HCT116 (cell line): ENCODE results near the gene LZTR1. TPM values are rescaled to one million over a fixed set of nuclear protein-coding genes. Genes with fewer than 3 reads are reported as not detected.

Experiments used
- ATAC-seq: fragments of 200-7000 bp; cut with Tn5 transposase; 2 replicates; pipeline ENCODE4 v1.9.1; 2020; ENCODE audit warnings: mild to moderate bottlenecking, moderate library complexity
- BruUV-seq: library from RNA; stranded (reverse); fragments of 400-500 nt; replicated peaks from 2 replicates; lab custom pipeline; 2021; lab: Mats Ljungman, UMichigan
- CTCF ChIA-PET: fragments of 300-600 bp; sonication (Branson Sonifier 250); formaldehyde crosslinking; loops from one replicate; lab custom pipeline; 2021; ENCODE audit warnings: antibody characterized with exemption; lab: Charles Lee
- POLR2A ChIA-PET: fragments of 300-600, 350-600 bp; sonication (Branson Sonifier 250); formaldehyde crosslinking; loops from one replicate; lab custom pipeline; 2021; ENCODE audit warnings: antibody characterized with exemption; lab: Charles Lee
- RAD21 ChIA-PET, 2 experiments: fragments of 300-600 bp; sonication (Branson Sonifier 250); formaldehyde crosslinking; loops; one replicate each; lab custom pipeline; 2023; ENCODE audit warnings: low total read pairs in 2 of 2; ENCODE audit not compliant: uncharacterized antibody in 2 of 2, unreplicated experiment in 2 of 2, low non-redundant PET in 1 of 2; lab: Charles Lee
- DNase-seq: peaks from one replicate; pipeline ENCODE4 v3.0.0-alpha.2; 2010; ENCODE audit warnings: low read depth, low spot score
- H2AFZ ChIP-seq: fragments of 200-600 bp; shearing (Covaris generic), sonication (generic); 2 replicates; pipeline ENCODE4 v1.6.1; 2017; ENCODE audit warnings: low read depth, mixed run types, mixed read lengths, antibody characterized with exemption, low read length; ENCODE audit not compliant: poor library complexity, severe bottlenecking
- H3K27ac ChIP-seq: 2 replicates; pipeline ENCODE4 v1.5.1; 2012; ENCODE audit warnings: low read depth, low read length
- H3K27me3 ChIP-seq: fragments of 200-600 bp; sonication (generic); 2 replicates; pipeline ENCODE4 v1.6.1; 2016; ENCODE audit warnings: mixed run types, low read length, mixed read lengths; ENCODE audit not compliant: insufficient read depth
- H3K36me3 ChIP-seq, 2 experiments: fragments of 200-500 bp in 1 of 2; fragments of 200-600 bp in 1 of 2; sonication (Bioruptor generic) in 1 of 2; sonication (generic) in 1 of 2; 2 replicates each; pipeline versions ENCODE4 v1.5.1 to v1.6.1; 2014 to 2016; ENCODE audit warnings: low read length in 2 of 2, inconsistent platforms in 1 of 2, mixed read lengths in 1 of 2, mixed run types in 1 of 2; ENCODE audit not compliant: insufficient read depth in 2 of 2, control insufficient read depth in 1 of 2
- H3K4me1 ChIP-seq, 2 experiments: fragments of 200-600 bp in 1 of 2; sonication (generic) in 1 of 2; 2 replicates each; pipeline versions ENCODE4 v1.5.1 to v1.6.1; 2012 to 2017; ENCODE audit warnings: low read length in 2 of 2, inconsistent platforms in 1 of 2, mild to moderate bottlenecking in 1 of 2, mixed read lengths in 1 of 2, mixed run types in 1 of 2, moderate library complexity in 1 of 2; ENCODE audit not compliant: insufficient read depth in 2 of 2, control insufficient read depth in 1 of 2
- H3K4me2 ChIP-seq: fragments of 200-600 bp; sonication (generic); 2 replicates; pipeline ENCODE4 v1.6.1; 2017; ENCODE audit warnings: mixed run types, low read length, mixed read lengths
- H3K4me3 ChIP-seq, 2 experiments: fragments of 200-600 bp in 1 of 2; sonication (generic) in 1 of 2; replicated peaks in 1 of 2; 2 replicates each; pipeline ENCODE4 v1.5.1; 2011 to 2016; ENCODE audit warnings: low read length in 2 of 2, control low read depth in 1 of 2, low read depth in 1 of 2, mild to moderate bottlenecking in 1 of 2, mixed read lengths in 1 of 2, mixed run types in 1 of 2
- H3K79me2 ChIP-seq: fragments of 200-600 bp; sonication (generic); 2 replicates; pipeline ENCODE4 v1.6.1; 2017; ENCODE audit warnings: mild to moderate bottlenecking, mixed run types, low read length, moderate library complexity, mixed read lengths; ENCODE audit not compliant: insufficient read depth
- H3K9ac ChIP-seq: fragments of 200-600 bp; sonication (generic); 2 replicates; pipeline ENCODE4 v1.6.1; 2016; ENCODE audit warnings: low read length, mixed read lengths
- H3K9me2 ChIP-seq: fragments of 200-600 bp; sonication (generic), shearing (Covaris generic); 2 replicates; pipeline ENCODE4 v1.6.1; 2017; ENCODE audit warnings: mixed run types, mild to moderate bottlenecking, moderate library complexity; ENCODE audit not compliant: insufficient read depth
- H3K9me3 ChIP-seq, 2 experiments: fragments of 200-500 bp in 1 of 2; fragments of 200-600 bp in 1 of 2; sonication (Bioruptor generic) in 1 of 2; sonication (generic) in 1 of 2; 2 replicates each; pipeline ENCODE4 v1.6.1; 2014 to 2017; ENCODE audit warnings: low read length in 2 of 2, mixed read lengths in 2 of 2, inconsistent platforms in 1 of 2, low read depth in 1 of 2, mild to moderate bottlenecking in 1 of 2, mixed run types in 1 of 2, moderate library complexity in 1 of 2; ENCODE audit not compliant: control insufficient read depth in 1 of 2, insufficient read depth in 1 of 2
- H4K20me1 ChIP-seq: fragments of 200-600 bp; sonication (generic), shearing (Covaris generic); 2 replicates; pipeline ENCODE4 v1.6.1; 2017; ENCODE audit warnings: mixed run types, mild to moderate bottlenecking, moderate library complexity; ENCODE audit not compliant: insufficient read depth
- RAD21 ChIP-seq: IDR thresholded peaks from 2 replicates; pipeline ENCODE4 v1.6.1; 2012; ENCODE audit warnings: low read depth, mild to moderate bottlenecking
- intact Hi-C: fragments of 100-400 bp; cut with micrococcal nuclease; formaldehyde crosslinking; loops from 2 replicates; pipeline ENCODE4 v1.10.0; 2022
- total RNA-seq: library from RNA; stranded (reverse); gene quantifications from one replicate; pipeline ENCODE4 v1.2.1, GENCODE V29; 2021; ENCODE audit not compliant: unreplicated experiment
- TF ChIP-seq, protein P1 (sequence below): IDR thresholded peaks from 2 replicates; pipeline ENCODE4 v1.6.1; 2012; ENCODE audit warnings: low read depth
- TF ChIP-seq, protein P2 (sequence below), 3 experiments: fragments of 200-600 bp in 1 of 3; sonication (generic) in 1 of 3; IDR thresholded peaks in 2 of 3; conservative IDR thresholded peaks in 1 of 3; 2 replicates each; pipeline ENCODE4 v1.5.1; 2012 to 2017; ENCODE audit warnings: low read depth in 2 of 3, low read length in 2 of 3, antibody characterized with exemption in 1 of 3, borderline replicate concordance in 1 of 3, control low read depth in 1 of 3, mild to moderate bottlenecking in 1 of 3, mixed read lengths in 1 of 3, mixed run types in 1 of 3, moderate library complexity in 1 of 3; ENCODE audit not compliant: insufficient read depth in 1 of 3

The LZTR1 gene
- total RNA-seq, 1 experiment from 2014 or later, result 56.5 TPM

DNA sequence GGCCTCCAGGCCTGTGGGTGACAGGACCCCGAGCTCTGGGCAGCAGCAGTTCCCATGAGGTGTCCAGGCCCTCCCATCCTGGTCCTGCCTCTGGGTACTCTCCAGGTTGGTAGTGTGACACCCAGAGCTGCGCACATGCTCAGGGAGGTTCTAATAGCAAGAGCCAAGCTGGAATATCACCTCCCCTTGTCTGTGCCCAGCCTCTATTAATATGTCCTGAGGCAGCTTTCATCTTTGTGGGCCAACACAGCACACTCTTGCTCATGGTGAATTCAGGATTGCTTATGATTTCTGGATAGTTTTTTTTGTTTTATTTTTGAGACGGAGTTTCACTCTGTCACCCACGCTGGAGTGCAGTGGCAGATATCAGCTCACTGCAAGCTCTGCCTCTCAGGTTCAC, 36.2 kb downstream of the LZTR1 start:
- H3K4me2 ChIP-seq, result no peak overlapping the region
- ATAC-seq, result no peak
- TF ChIP-seq, protein P1, sequence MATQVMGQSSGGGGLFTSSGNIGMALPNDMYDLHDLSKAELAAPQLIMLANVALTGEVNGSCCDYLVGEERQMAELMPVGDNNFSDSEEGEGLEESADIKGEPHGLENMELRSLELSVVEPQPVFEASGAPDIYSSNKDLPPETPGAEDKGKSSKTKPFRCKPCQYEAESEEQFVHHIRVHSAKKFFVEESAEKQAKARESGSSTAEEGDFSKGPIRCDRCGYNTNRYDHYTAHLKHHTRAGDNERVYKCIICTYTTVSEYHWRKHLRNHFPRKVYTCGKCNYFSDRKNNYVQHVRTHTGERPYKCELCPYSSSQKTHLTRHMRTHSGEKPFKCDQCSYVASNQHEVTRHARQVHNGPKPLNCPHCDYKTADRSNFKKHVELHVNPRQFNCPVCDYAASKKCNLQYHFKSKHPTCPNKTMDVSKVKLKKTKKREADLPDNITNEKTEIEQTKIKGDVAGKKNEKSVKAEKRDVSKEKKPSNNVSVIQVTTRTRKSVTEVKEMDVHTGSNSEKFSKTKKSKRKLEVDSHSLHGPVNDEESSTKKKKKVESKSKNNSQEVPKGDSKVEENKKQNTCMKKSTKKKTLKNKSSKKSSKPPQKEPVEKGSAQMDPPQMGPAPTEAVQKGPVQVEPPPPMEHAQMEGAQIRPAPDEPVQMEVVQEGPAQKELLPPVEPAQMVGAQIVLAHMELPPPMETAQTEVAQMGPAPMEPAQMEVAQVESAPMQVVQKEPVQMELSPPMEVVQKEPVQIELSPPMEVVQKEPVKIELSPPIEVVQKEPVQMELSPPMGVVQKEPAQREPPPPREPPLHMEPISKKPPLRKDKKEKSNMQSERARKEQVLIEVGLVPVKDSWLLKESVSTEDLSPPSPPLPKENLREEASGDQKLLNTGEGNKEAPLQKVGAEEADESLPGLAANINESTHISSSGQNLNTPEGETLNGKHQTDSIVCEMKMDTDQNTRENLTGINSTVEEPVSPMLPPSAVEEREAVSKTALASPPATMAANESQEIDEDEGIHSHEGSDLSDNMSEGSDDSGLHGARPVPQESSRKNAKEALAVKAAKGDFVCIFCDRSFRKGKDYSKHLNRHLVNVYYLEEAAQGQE, result no peak
- H3K9ac ChIP-seq, result no peak overlapping the region
- no peak overlapping the region for H2AFZ ChIP-seq
- no peak overlapping the region for H3K27ac ChIP-seq
- intact Hi-C loops, result no loop called here
- no peak for DNase-seq
- H3K27me3 ChIP-seq, result no peaks in the 10 kb centered on the region
- H4K20me1 ChIP-seq, result no peaks in the 10 kb centered on the region
- H3K9me2 ChIP-seq, result no peaks in the 10 kb centered on the region
- CTCF ChIA-PET, result no interaction called here
- POLR2A ChIA-PET, result no interaction called here
- RAD21 ChIA-PET, result no interaction called here
- BruUV-seq, result no TSS peak
- no peak overlapping the region for H3K4me3 ChIP-seq
- H3K79me2 ChIP-seq, result no peaks in the 10 kb centered on the region
- H3K36me3 ChIP-seq, result no peaks in the 10 kb centered on the region
- H3K9me3 ChIP-seq, result no peaks in the 10 kb centered on the region
- H3K4me1 ChIP-seq, result peaks cover 15 to 19% of the 10 kb centered on the region in 2 experiments

GRCh38 chr22:21020802-21021429, 38.8 kb downstream of the LZTR1 start:
- ChIA-PET POLR2A (no interaction called here), RAD21 (interaction anchor here in 1 of 2 experiments (0.6 kb wide), 2 partner anchors 17 to 647 kb away, joined by 3 to 4 read pairs; no protein-coding TSS in a partner anchor), CTCF (interaction anchor here (0.7 to 1.8 kb wide), 7 partner anchors 18 to 135 kb away, joined by 3 to 7 read pairs (median 3); partner anchors contain the start of genes LRRC74B and THAP7)
- Histone ChIP-seq H3K4me1 (no peaks in the 10 kb centered on the region), H3K79me2 (no peaks in the 10 kb centered on the region), H3K9me2 (no peaks in the 10 kb centered on the region), H3K9ac (no peak overlapping the region), H3K36me3 (no peaks in the 10 kb centered on the region), H3K4me3 (no peak overlapping the region), H2AFZ (no peak overlapping the region), H3K27ac (no peak overlapping the region), H4K20me1 (no peaks in the 10 kb centered on the region), H3K4me2 (no peak overlapping the region), H3K27me3 (no peaks in the 10 kb centered on the region), H3K9me3 (no peaks in the 10 kb centered on the region)
- DNase-seq (no peak), ATAC-seq (peak; percentile 86)
- no peak; the same call in 1 of the 2 replicates for TF ChIP-seq RAD21
- TF ChIP-seq, protein P2, sequence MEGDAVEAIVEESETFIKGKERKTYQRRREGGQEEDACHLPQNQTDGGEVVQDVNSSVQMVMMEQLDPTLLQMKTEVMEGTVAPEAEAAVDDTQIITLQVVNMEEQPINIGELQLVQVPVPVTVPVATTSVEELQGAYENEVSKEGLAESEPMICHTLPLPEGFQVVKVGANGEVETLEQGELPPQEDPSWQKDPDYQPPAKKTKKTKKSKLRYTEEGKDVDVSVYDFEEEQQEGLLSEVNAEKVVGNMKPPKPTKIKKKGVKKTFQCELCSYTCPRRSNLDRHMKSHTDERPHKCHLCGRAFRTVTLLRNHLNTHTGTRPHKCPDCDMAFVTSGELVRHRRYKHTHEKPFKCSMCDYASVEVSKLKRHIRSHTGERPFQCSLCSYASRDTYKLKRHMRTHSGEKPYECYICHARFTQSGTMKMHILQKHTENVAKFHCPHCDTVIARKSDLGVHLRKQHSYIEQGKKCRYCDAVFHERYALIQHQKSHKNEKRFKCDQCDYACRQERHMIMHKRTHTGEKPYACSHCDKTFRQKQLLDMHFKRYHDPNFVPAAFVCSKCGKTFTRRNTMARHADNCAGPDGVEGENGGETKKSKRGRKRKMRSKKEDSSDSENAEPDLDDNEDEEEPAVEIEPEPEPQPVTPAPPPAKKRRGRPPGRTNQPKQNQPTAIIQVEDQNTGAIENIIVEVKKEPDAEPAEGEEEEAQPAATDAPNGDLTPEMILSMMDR (IDR thresholded peaks at IDR 0.05 in 2 of 3, conservative IDR thresholded peaks at IDR 0.05 in 1 of 3; ENCODE audit: borderline replicate concordance in 1 of 3, insufficient read depth in 1 of 3, low read depth in 2 of 3, low read length in 2 of 3), result peak; percentile 23 to 65 (median 60); a peak in 5 of 6 replicates
- intact Hi-C loops, result no loop called here
- no TSS peak for BruUV-seq
